Large intestine (tissue), 3 donors: ENCODE data around the gene PRKD1. TPM values are rescaled to one million over a fixed set of nuclear protein-coding genes. Genes with fewer than 3 reads are reported as not detected.

Source experiments
- DNase-seq, 2 donors: peaks; one replicate each; pipeline versions ENCODE4 v3.0.0 to v3.0.0-alpha.2; 2013
- H3K27ac ChIP-seq: one replicate; pipeline ENCODE4 v1.5.1; 2013; ENCODE audit warnings: low read length
- H3K27me3 ChIP-seq: 2 replicates; pipeline ENCODE4 v1.6.1; 2013; ENCODE audit warnings: low read length; ENCODE audit not compliant: control insufficient read depth, insufficient read depth
- H3K36me3 ChIP-seq: 2 replicates; pipeline ENCODE4 v1.6.1; 2013; ENCODE audit warnings: low read length; ENCODE audit not compliant: control insufficient read depth, insufficient read depth
- H3K4me1 ChIP-seq: one replicate; pipeline ENCODE4 v1.6.1; 2013; ENCODE audit warnings: low read length; ENCODE audit not compliant: control insufficient read depth, insufficient read depth
- H3K4me3 ChIP-seq: one replicate; pipeline ENCODE4 v1.5.1; 2013; ENCODE audit warnings: low read length
- H3K9me3 ChIP-seq: one replicate; pipeline ENCODE4 v1.6.1; 2013; ENCODE audit warnings: mild to moderate bottlenecking, low read depth, low read length, moderate library complexity; ENCODE audit not compliant: control insufficient read depth
- WGBS: methylation state at CpG from one replicate; pipeline ENCODE4 v1.1.5; 2013; ENCODE audit warnings: low lambda C conversion rate; ENCODE audit not compliant: insufficient coverage; 5-methylcytosine and 5-hydroxymethylcytosine counted together
- polyA plus RNA-seq: library from polyadenylated mRNA; unstranded; fragments of 120-200 nt; gene quantifications from one replicate; pipeline ENCODE4 v1.2.1, GENCODE V29; 2013

The PRKD1 gene
- polyA plus RNA-seq, 1 donor: 18.6 TPM

GRCh38 chr14:29528889-29529288 is 398.8 kb downstream of the PRKD1 start:
- no peak for DNase-seq
- Histone ChIP-seq H3K27me3 (peaks cover 6% of the 10 kb centered on the region), H3K4me1 (no peaks in the 10 kb centered on the region), H3K27ac (no peak overlapping the region), H3K4me3 (no peak overlapping the region), H3K36me3 (no peaks in the 10 kb centered on the region), H3K9me3 (no peaks in the 10 kb centered on the region)
- no CpG with 5 or more reads among the region's 1 CpG for WGBS

GRCh38 chr14:29527286-29527685 is 400.4 kb downstream of the PRKD1 start:
- Histone ChIP-seq H3K27ac (no peak overlapping the region), H3K27me3 (peaks cover 6% of the 10 kb centered on the region), H3K36me3 (no peaks in the 10 kb centered on the region), H3K9me3 (no peaks in the 10 kb centered on the region), H3K4me1 (no peaks in the 10 kb centered on the region), H3K4me3 (no peak overlapping the region)
- no peak for DNase-seq
